NCI-H82 treated with DMSO at 0.1 percent for 48 hours (cell line): Measurements from ENCODE around the gene DTWD2.
"Not testable (repeated sequence)": the region's sequence is repeated elsewhere in the genome, so short reads cannot be mapped to it uniquely, and the experiment has no call there.

ENCODE experiments used
- DNase-seq: peaks from one replicate; lab custom pipeline; 2025; ENCODE audit not compliant: unreplicated experiment; lab: John Stamatoyannopoulos, UW

DTWD2 gene

DNA sequence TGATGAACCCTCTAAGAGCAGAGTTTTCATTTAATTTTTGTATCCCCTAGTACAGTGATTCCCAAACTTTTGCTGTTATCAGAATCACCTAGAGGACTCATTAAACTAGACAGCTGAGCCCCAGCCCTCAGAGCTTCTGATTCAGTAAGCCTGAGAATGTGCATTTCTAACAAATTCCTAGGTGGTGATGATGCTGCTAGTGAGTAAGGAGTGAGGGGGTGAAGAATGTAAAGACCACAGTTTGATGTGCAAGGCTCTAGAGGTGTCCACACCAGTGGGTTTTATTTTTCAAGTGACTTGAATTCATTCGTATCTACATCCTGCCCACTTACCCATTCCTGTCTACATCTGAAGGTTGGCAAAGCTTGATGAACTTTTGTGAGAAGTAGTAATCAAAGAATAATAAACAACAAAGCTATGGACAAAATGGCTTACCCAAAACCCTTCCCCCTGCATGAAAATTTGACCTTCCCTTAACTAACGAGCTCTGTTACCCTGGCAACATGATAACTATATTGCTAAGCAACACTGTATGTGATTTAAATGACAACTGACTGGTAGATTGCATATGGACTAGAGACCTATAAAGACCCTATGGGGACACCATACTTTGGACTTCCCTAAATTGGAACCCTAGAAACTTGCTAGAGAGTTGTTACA, 35.2 kb downstream of the DTWD2 start:
- DNase-seq, result no peak

DNA sequence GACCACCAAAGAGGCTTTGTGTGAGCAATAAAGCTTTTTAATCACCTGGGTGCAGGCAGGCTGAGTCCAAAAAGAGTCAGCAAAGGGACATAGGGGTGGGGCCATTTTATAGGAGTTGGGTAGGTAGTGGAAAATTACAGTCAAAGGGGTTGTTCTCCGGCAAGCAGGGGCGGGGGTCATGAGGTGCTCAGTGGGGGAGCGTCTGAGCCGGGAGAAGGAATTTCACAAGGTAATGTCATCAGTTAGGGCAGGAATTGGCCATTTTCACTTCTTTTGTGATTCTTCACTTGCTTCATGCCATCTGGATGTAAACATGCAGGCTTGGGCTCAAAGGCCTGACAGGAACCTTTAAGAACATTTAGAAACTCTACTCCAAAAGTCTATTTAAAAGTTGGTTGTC, 36.0 kb downstream of the DTWD2 start:
- DNase-seq, result not testable (repeated sequence)

DNA sequence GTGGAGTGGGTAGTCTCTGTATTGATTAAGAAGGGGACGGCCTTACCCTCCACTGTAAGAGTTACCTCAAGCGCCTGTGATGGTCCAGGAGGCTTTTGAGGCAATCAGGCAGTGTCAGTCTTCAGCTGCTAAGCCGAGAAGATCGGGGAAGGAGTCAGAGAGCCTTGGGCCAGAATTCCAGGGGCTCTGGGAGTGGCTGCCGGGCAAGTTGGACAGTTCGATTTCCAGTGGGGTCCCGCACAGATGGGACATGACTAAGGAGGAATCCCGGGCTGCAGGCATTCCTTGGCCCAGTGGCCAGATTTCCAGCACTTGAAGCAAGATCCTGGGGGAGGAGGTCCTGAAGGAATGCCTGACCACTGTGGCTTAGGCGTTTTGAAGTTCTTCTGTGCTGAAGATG, 38.0 kb downstream of the DTWD2 start:
- not testable (repeated sequence) for DNase-seq

DNA sequence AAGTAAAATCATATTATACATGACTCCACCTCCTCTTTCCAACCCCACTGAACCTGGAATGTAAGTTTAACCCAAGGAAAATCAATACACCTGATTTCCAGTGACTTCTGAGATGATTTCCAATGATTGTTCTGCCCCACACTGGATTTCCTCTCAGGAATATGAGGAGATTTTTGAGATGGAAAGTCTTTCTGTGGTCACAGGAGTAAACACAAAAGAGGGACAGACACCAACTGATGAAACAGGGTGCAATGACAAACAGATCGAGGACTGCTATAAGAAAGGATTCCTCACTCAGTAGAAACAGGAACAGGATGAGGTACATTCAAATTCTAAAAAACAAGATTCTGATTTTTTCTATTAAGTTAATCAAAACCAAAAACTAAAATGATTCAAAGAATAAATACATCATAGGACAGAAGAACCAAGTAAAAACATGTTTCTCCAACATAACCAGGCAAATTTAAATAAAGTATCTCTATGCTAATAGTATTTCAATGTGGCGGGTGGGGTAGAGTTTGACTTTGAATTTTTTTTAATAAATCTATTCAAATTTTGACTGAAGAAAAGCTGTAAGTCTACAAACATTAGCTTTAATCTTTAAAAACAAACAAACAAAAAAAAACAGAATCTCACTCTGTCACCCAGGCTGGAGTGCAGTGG, 42.1 kb downstream of the DTWD2 start:
- DNase-seq, result no peak

DNA sequence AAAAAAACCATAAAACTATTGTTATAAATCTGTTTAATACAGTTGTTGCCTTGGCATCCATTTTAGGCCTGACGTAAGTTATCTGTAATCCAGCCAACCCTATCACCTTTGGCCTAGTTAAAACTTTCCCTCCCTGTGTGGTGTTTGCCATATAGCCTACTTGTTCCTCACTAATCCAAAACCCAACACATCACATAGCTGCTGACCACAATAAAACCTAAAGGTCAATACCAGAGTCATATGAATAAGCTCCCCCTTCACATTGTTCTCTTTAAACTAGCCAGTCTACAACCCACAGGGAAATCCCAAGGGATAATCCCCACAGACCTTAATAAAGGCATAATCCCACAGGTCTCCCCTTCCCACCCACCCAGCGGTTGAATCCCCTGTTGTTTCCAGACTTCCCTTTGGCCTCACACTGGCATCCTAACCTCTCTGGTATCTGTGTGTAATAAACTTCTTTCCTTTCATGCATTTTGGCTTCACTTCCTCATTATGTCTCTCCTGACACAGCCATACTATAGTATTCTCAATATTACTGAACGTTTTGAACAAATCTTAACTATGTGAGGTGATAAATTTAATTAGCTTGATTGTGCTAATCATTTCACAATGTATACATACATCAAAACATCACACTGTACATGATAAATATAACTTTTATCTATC, 50.8 kb downstream of the DTWD2 start:
- DNase-seq, result no peak

DNA sequence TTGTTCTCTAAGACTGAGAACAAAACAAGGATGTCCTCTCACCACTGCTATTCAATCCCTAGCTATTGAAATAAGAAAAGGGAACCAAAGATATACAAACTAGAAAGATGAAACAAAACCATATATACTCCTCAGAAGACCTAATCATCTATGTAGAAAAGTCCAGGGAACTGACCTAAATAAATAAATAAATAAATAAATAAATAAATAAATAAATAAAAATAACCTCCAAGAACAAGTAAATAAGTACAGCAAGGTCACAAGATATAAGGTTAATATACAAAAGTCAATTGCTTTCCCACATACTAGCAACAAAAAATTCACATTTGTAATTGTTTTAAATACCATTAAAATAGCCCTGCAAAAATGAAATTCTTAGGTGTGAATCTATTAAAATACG, 54.6 kb downstream of the DTWD2 start:
- no peak for DNase-seq

DNA sequence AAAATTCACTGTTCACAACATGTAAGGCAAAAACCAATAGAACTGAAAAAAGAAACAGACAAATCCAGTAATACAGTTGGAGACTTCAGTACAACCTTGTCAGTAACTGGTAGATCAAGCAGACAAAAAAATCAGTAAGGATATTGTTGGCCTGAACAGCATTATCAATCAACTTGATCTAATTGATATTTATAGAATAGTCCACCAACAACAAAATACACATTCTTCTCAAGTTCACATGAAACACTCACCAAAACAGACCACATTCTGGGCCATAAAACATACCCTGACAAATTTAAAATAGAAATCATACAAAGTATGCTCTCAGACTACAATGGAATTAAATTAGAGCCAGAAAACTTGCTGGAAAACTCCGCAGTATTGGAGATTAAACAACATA, 56.8 kb downstream of the DTWD2 start:
- DNase-seq, result no peak

DNA sequence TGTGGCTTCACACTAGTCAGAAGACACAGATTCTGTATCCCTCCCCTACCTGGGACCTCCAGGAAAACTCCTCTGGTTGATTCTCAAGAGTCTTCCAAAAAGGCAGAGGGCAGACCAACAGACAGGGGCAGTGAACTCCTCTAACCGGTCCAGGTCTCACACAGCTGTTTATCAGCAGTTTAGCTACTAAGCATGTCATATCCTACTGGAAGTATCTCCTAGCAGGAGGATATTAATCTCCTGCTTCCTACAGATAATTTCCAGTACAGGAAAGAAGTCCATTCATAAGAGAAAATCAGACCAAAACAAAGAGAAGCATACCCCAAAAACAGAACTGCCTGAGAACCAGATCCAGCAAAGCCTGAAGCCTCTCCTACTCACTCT, 64.3 kb downstream of the DTWD2 start:
- DNase-seq, result no peak

DNA sequence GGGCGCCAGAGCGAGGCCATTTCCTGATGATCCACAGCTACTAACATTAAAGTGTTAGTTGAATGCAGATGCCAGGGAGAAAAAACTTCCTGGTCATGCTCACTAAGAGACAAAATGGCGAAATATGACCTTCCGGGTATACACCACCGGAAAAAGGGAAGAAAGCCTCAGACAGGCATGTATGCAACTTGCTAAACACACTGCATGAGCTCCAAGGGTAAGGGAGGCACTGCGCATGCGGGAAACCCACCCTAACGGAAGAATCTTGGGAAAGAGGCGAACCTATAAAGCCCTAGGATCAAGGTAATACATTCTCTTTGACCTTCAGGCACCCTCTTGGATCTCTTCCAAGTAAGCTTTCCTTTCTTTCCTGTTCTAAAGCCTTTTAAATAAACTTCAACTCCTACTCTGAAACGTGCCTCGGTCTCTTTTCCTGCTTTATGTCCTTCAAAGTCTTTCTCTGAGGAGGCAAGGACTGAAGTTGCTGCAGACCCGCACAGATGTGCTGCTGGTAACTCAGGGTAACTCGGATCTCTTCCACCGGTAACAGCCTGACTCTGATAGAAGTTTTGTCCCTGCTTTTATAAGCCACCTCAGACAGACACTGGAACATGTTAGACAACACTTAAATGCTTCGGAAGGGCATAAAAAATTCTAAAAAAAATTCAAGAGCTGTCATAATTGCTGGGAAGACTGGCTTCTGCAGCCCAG, 64.9 kb downstream of the DTWD2 start:
- DNase-seq, result no peak

DNA sequence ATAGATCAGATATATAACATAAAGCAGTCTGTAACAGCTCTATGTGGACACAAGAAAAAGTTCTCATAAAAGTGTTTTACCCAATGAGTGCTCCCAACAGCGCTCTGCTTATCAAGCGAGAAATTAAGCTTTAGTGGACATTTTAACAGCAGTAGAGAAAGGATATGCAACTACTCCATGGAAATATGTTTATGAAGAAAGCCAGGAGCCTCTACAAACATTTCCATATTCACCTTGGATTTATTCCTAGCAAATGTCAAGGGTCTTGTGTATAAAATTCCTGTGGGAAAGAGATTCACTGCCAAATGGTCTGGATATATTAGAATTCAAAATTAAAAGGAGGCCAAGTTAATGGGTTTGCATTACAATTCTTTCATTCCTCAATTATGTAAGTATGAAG, 66.5 kb downstream of the DTWD2 start:
- no peak for DNase-seq

DNA sequence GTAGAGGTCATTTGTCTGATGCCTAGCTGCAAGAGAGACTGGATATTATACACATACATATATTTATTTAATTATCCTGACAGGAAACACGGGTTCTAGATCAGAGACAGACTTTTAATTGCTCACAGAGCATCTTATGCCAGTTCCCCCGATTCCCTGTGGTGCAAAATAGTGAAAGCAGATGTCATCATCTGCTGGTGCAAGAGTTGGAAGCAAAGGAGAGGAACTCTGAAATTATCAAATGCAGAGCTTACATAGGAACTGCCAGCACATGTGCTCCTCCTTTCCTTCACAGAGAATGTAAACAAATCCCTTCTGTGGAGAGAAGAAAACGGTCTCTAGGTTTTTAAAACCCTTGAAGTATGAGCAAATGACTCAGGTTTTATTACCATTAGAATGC, 69.3 kb downstream of the DTWD2 start:
- DNase-seq, result no peak

DNA sequence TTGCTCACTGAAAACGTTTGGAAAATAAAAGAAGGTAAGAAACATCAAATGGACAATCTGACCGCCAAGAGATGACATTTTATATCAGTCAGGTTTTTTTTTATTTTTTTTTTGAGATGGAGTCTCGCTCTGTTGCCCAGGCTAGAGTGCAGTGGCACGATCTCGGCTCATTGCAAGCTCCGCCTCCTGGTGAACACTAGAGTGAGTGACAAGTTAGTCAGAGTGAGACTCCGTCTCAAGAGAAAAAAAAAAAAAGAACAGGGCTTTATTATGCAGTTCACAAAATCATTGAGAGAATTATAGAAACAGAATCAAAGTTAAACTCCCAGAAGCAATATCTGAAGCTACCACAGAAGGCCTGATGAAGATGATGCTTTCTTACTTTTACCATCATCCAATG, 70.1 kb downstream of the DTWD2 start:
- DNase-seq, result no peak

DNA sequence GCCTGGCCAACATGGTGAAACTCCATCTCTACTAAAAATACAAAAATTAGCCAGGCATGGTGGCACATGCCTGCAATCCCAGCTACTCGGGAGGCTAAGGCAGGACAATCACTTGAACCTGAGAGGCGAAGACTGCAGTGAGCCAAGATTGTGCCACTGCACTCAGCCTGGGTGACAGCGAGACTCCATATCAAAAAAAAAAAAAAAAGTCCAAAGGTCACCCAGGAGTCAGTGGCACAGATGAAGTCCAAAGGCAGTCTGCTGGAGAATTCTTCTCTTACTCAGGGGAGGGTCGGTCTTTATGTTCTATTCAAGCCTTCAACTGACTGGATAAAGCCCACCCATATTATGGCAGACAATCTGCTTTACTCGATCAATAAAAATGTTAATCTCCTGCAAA, 80.8 kb downstream of the DTWD2 start:
- not testable (repeated sequence) for DNase-seq

DNA sequence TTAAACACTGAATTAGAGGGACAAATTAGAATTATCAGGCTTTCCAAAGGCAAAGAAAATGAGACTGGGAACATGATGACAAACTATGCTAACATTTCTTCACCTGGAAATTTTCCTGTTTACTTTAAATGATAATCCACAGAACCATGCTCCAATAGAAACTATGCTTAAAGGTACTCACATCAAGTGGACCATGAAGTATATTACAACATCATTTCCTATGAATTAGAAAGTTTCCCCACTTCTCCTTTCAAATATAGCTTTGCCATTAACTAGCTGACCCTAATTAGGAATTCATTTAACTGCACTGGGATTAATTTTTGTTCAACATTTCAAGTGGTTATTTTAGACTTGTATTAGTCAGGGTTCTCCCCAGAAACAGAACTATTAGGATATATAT, 81.4 kb downstream of the DTWD2 start:
- DNase-seq, result no peak

DNA sequence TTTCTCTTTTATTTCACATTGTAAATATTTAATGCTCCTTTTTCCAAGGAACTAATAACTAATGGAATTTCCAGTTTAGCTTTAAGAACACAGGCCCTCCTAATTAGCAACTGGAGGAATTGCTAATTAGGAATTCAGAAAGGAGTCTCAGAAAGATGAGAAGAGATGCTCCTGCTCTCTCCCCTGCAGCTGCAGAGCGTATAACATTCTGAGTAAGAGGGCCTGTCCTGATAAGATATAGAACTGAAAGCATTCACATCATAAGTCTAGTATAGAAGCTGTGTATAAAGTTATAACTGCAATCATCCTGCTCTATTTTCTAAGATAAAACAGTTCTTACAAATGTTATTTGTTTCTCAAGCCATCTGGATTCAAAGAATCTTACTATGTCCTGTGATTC, 83.2 kb downstream of the DTWD2 start:
- no peak for DNase-seq

DNA sequence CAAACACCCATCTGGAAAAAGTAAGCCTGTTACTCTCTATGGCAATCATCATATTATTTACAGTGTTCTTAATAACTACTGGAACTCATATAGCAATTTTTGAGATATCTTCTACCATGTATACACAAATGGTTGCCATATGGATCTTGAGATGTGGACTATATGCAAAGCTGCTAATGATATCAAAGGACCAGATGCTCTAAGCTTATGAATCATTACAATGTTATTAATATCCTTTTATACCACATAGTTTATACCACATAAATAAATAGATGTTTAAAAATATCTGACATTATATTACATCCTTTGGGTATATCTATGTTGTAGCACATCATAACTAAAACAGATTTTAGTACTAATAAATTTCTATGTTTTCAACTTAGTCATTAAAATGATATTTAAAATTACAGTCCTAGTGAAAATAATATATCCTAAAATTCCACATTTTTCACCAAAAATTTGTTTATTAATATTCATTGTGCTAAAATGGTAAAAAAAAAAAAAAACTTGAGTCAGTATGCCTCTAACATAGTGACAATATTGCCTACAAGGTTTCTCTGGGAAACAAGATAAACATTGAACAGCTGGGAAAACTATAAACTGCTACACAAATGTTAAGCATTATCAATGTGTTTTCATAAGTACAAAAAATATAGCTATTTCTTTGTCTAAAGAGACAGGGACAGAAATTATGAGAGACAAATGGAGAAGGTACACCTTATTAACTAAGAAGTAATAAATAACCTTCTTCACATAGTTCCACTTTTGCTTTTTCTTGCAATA, 85.5 kb downstream of the DTWD2 start:
- DNase-seq, result no peak

DNA sequence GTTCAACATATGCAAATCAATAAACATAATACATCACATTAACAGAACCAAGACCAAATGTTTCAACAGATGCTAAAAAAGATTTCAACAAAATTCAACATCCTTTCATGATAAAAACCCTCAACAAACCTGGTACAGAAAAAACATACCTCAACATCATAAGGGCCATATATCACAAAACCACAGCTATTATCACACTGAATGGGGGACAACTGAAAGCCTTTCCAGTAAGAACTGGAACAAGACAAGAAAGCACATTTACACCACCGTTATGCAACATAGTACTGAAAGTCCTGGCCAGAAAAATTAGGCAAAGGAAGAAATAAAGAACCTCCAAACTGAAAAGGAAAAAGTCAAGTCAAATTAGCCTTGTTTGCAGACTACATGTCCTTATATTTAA, 93.6 kb downstream of the DTWD2 start:
- no peak for DNase-seq

DNA sequence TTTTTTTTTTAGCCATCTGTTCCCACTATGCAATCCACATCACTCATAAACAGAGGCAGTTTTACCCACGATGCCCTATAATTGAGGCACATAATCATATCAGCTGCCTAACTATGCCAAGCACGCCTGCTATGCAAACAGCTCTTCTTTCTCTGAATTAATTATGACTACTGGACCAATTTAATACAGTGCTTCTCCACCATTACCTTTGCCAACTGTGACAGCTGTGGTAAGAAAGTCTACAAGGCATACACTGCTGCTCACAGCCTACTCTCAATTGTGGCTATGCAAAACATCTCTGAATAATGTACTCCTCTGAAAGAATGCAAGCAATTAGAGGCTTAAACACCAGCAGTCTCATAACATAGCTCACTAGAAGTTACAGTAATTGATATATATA, 97.1 kb downstream of the DTWD2 start:
- no peak for DNase-seq

DNA sequence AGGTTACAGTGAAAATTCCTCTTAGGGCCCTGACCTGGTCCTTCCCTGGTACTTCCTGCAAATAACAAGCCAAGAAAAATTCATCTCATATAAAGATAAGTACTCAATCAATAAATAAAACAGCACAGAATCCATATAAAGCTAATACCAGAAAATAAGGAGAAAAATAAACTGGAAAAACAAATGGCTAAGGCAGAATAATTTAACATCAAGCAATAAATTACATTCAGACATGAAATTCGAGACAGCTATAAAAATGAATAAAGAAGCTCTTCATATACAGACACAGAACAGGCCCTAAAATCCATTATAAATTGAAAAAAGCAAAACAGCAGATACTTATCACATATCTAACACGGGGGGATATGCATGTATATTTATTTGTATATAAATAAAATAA, 99.2 kb downstream of the DTWD2 start:
- DNase-seq, result no peak

DNA sequence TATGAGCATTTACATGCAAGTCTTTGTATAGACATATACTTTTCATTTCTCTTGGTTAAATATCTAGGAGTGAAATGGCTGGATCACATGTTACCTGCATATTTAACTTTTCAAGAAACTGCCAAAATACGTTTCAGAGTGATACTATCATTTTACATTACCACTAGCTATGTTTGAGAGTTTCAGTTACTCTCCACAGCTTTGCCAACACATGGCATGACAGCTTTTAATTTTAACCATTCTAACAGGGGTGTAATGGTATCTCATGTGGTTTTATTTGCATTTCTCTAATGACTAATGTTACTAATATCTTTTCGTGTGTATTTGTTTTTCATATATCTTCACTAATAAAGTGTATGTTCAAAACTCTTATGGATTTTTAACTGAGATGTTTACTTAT, 99.8 kb downstream of the DTWD2 start:
- no peak for DNase-seq

DNA sequence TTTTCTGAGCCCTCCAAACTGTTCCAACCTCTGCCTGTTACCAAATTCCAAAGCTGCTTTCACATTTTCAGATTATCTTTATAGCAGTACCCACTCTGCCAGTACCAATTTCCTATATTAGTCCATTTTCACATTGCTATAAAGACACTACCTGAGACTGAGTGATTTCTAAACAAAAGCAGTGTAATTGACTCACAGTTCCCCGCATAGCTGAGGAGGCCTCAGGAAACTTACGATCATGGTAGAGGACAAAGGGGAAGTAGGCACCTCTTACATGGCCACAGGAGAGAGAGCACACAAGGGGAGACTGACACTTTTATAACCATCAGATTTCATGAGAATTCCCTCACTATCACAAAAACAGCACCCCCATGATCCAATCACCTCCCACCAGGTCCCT, 105.0 kb downstream of the DTWD2 start:
- DNase-seq, result no peak
